Hepatocyte (in vitro differentiated cells): ENCODE measurements around the gene PRPSAP1.

Experiments
- CTCF ChIP-seq: fragments of 200-600 bp; sonication (generic); IDR thresholded peaks from 2 replicates; pipeline ENCODE4 v1.5.1; 2016; ENCODE audit warnings: antibody characterized with exemption, mild to moderate bottlenecking; ENCODE audit not compliant: poor library complexity
- EZH2 ChIP-seq: fragments of 200-600 bp; sonication (generic); IDR thresholded peaks from 2 replicates; pipeline ENCODE4 v1.6.1; 2016; ENCODE audit warnings: antibody characterized with exemption, mild to moderate bottlenecking, borderline replicate concordance
- EZH2phosphoT487 ChIP-seq: fragments of 200-600 bp; sonication (generic); IDR thresholded peaks from one replicate; pipeline ENCODE4 v1.6.1; 2018; ENCODE audit warnings: antibody characterized with exemption, mild to moderate bottlenecking, low read depth, moderate library complexity; ENCODE audit not compliant: unreplicated experiment, severe bottlenecking

GRCh38 chr17:76335716-76336381, 17.9 kb downstream of the PRPSAP1 start:
- TF ChIP-seq CTCF (no peak), EZH2phosphoT487 (no peak), EZH2 (no peak)
